HG03457 (cell line): ENCODE data around the gene APH1B.

Source experiments
- ATAC-seq: cut with Tn5 transposase; IDR thresholded peaks from one replicate; pipeline ENCODE4 v1.9.1; 2021; ENCODE audit warnings: moderate number of reproducible peaks; ENCODE audit not compliant: unreplicated experiment

Gene APH1B

DNA sequence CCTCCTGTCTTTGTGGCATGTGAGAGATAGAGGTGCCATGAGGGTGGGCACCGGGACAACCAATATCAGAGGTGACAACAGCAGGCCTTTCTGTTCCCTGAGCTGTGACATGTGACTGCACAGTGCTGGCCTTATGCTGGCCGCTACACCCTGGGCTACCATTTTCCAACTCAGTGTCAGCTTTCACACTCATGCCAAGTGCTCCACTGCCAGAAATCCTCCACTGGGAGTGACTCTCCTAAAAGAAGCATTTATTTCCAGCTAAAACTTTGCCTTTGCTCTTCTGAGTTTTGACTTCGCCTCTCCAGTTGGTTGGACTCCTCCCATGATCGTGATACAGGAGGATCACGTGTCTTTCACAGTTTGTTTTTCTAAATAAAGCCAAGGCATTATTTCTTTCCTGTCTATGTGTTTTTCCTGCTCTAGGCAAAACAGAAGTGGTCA is 72.8 kb downstream of the APH1B start:
- ATAC-seq: no peak

- no peak for ATAC-seq
These were observed 73.8 kb downstream of the APH1B start for GRCh38 chr15:63351170-63351569.

DNA sequence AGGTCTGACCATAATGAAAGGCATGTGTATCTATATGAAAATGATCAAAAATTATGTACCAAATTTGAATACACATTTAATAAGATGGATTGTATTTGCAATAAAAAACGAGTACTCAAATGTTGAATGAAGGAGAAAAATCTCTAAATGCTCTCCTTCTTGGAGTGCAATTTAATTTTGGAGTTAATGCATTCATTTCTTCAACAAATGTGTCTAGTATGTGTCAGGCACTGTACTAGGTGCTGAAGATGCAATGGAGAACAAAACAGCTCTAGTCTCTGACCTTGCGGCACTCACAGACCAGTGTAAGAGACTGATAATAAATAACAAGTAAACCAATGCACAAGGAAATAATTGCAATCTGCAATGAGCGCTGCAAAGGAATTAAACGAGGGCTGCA is 75.4 kb downstream of the APH1B start:
- ATAC-seq: no peak

- no peak for ATAC-seq
These were observed 75.9 kb downstream of the APH1B start for GRCh38 chr15:63353261-63353660.

GRCh38 chr15:63353887-63354286 is 76.5 kb downstream of the APH1B start:
- ATAC-seq: no peak

- no peak for ATAC-seq
These were observed 77.6 kb downstream of the APH1B start for GRCh38 chr15:63354821-63355650.

- no peak for ATAC-seq
These were observed 79.7 kb downstream of the APH1B start for GRCh38 chr15:63357061-63357460.

DNA sequence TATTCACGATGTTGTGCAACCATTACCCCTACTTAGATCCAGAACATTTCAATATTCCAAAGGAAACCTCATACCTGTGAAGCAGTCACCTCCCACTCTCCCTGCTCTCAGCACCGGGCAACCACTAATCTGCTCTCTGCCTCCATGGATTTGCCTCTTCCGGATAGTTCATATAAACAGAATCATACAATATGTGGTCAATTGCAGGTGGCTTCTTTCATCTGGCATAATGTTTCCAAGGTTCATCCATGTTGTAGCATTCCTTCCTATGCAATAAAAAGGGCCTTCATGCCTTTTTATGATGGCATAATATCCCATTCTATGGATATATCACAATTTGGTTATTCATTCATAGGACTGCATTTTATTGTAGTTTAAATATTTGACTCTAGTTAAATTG is 80.3 kb downstream of the APH1B start:
- no peak for ATAC-seq

GRCh38 chr15:63358241-63359029 is 81.0 kb downstream of the APH1B start:
- no peak for ATAC-seq
